GM19397 (cell line): ENCODE data around the gene TMEM59.
"Not testable (repeated sequence)": the region's sequence is repeated elsewhere in the genome, so short reads cannot be mapped to it uniquely, and the experiment has no call there.

Source experiments
- ATAC-seq: cut with Tn5 transposase; IDR thresholded peaks from one replicate; pipeline ENCODE4 v1.9.1; 2021; ENCODE audit warnings: mild to moderate bottlenecking, moderate library complexity; ENCODE audit not compliant: unreplicated experiment

Gene TMEM59

GRCh38 chr1:54013393-54014008, 39.5 kb downstream of the TMEM59 start:
- no peak for ATAC-seq

GRCh38 chr1:54012863-54013262, 40.1 kb downstream of the TMEM59 start:
- ATAC-seq: no peak

GRCh38 chr1:54012008-54012325, 41.0 kb downstream of the TMEM59 start:
- ATAC-seq: no peak

- ATAC-seq: no peak
Observed at GRCh38 chr1:54011316-54012007, 41.5 kb downstream of the TMEM59 start.

- no peak for ATAC-seq
Observed at GRCh38 chr1:54010415-54011117, 42.4 kb downstream of the TMEM59 start.

- ATAC-seq: no peak
Observed at GRCh38 chr1:54009406-54009805, 43.6 kb downstream of the TMEM59 start.

GRCh38 chr1:54008876-54009275, 44.1 kb downstream of the TMEM59 start:
- ATAC-seq: no peak

- no peak for ATAC-seq
Observed at GRCh38 chr1:54007613-54008012, 45.4 kb downstream of the TMEM59 start.

GRCh38 chr1:54006508-54006907, 46.5 kb downstream of the TMEM59 start:
- no peak for ATAC-seq

GRCh38 chr1:54004481-54005049, 48.4 kb downstream of the TMEM59 start:
- ATAC-seq: no peak

- ATAC-seq: not testable (repeated sequence)
Observed at GRCh38 chr1:54003750-54004480, 49.1 kb downstream of the TMEM59 start.

GRCh38 chr1:54003249-54003646, 49.8 kb downstream of the TMEM59 start:
- no peak for ATAC-seq

- no peak for ATAC-seq
Observed at GRCh38 chr1:54002544-54003248, 50.3 kb downstream of the TMEM59 start.

- ATAC-seq: no peak
Observed at GRCh38 chr1:54001591-54001990, 51.4 kb downstream of the TMEM59 start.

GRCh38 chr1:53999920-54000319, 53.1 kb downstream of the TMEM59 start:
- no peak for ATAC-seq

GRCh38 chr1:53998223-53998622, 54.8 kb downstream of the TMEM59 start:
- no peak for ATAC-seq

- ATAC-seq: no peak
Observed at GRCh38 chr1:53995683-53996082, 57.3 kb downstream of the TMEM59 start.

- ATAC-seq: not testable (repeated sequence)
Observed at GRCh38 chr1:53994516-53994915, 58.5 kb downstream of the TMEM59 start.

- no peak for ATAC-seq
Observed at GRCh38 chr1:53992085-53992874, 60.7 kb downstream of the TMEM59 start.

- no peak for ATAC-seq
Observed at GRCh38 chr1:53987880-53988279, 65.1 kb downstream of the TMEM59 start.
